HCT116 (cell line): ENCODE measurements around the gene BRI3BP. TPM values are rescaled to one million over a fixed set of nuclear protein-coding genes. Genes with fewer than 3 reads are reported as not detected.

Experiments
- ATAC-seq: fragments of 200-7000 bp; cut with Tn5 transposase; 2 replicates; pipeline ENCODE4 v1.9.1; 2020; ENCODE audit warnings: mild to moderate bottlenecking, moderate library complexity
- BruUV-seq: library from RNA; stranded (reverse); fragments of 400-500 nt; replicated peaks from 2 replicates; lab custom pipeline; 2021; lab: Mats Ljungman, UMichigan
- CTCF ChIA-PET: fragments of 300-600 bp; sonication (Branson Sonifier 250); formaldehyde crosslinking; loops from one replicate; lab custom pipeline; 2021; ENCODE audit warnings: antibody characterized with exemption; lab: Charles Lee
- POLR2A ChIA-PET: fragments of 300-600, 350-600 bp; sonication (Branson Sonifier 250); formaldehyde crosslinking; loops from one replicate; lab custom pipeline; 2021; ENCODE audit warnings: antibody characterized with exemption; lab: Charles Lee
- RAD21 ChIA-PET, 2 experiments: fragments of 300-600 bp; sonication (Branson Sonifier 250); formaldehyde crosslinking; loops; one replicate each; lab custom pipeline; 2023; ENCODE audit warnings: low total read pairs in 2 of 2; ENCODE audit not compliant: uncharacterized antibody in 2 of 2, unreplicated experiment in 2 of 2, low non-redundant PET in 1 of 2; lab: Charles Lee
- DNase-seq: peaks from one replicate; pipeline ENCODE4 v3.0.0-alpha.2; 2010; ENCODE audit warnings: low read depth, low spot score
- H2AFZ ChIP-seq: fragments of 200-600 bp; shearing (Covaris generic), sonication (generic); 2 replicates; pipeline ENCODE4 v1.6.1; 2017; ENCODE audit warnings: low read depth, mixed run types, mixed read lengths, antibody characterized with exemption, low read length; ENCODE audit not compliant: poor library complexity, severe bottlenecking
- H3K27ac ChIP-seq: 2 replicates; pipeline ENCODE4 v1.5.1; 2012; ENCODE audit warnings: low read depth, low read length
- H3K27me3 ChIP-seq: fragments of 200-600 bp; sonication (generic); 2 replicates; pipeline ENCODE4 v1.6.1; 2016; ENCODE audit warnings: mixed run types, low read length, mixed read lengths; ENCODE audit not compliant: insufficient read depth
- H3K36me3 ChIP-seq, 2 experiments: fragments of 200-500 bp in 1 of 2; fragments of 200-600 bp in 1 of 2; sonication (Bioruptor generic) in 1 of 2; sonication (generic) in 1 of 2; 2 replicates each; pipeline versions ENCODE4 v1.5.1 to v1.6.1; 2014 to 2016; ENCODE audit warnings: low read length in 2 of 2, inconsistent platforms in 1 of 2, mixed read lengths in 1 of 2, mixed run types in 1 of 2; ENCODE audit not compliant: insufficient read depth in 2 of 2, control insufficient read depth in 1 of 2
- H3K4me1 ChIP-seq, 2 experiments: fragments of 200-600 bp in 1 of 2; sonication (generic) in 1 of 2; 2 replicates each; pipeline versions ENCODE4 v1.5.1 to v1.6.1; 2012 to 2017; ENCODE audit warnings: low read length in 2 of 2, inconsistent platforms in 1 of 2, mild to moderate bottlenecking in 1 of 2, mixed read lengths in 1 of 2, mixed run types in 1 of 2, moderate library complexity in 1 of 2; ENCODE audit not compliant: insufficient read depth in 2 of 2, control insufficient read depth in 1 of 2
- H3K4me2 ChIP-seq: fragments of 200-600 bp; sonication (generic); 2 replicates; pipeline ENCODE4 v1.6.1; 2017; ENCODE audit warnings: mixed run types, low read length, mixed read lengths
- H3K4me3 ChIP-seq, 2 experiments: fragments of 200-600 bp in 1 of 2; sonication (generic) in 1 of 2; replicated peaks in 1 of 2; 2 replicates each; pipeline ENCODE4 v1.5.1; 2011 to 2016; ENCODE audit warnings: low read length in 2 of 2, control low read depth in 1 of 2, low read depth in 1 of 2, mild to moderate bottlenecking in 1 of 2, mixed read lengths in 1 of 2, mixed run types in 1 of 2
- H3K79me2 ChIP-seq: fragments of 200-600 bp; sonication (generic); 2 replicates; pipeline ENCODE4 v1.6.1; 2017; ENCODE audit warnings: mild to moderate bottlenecking, mixed run types, low read length, moderate library complexity, mixed read lengths; ENCODE audit not compliant: insufficient read depth
- H3K9ac ChIP-seq: fragments of 200-600 bp; sonication (generic); 2 replicates; pipeline ENCODE4 v1.6.1; 2016; ENCODE audit warnings: low read length, mixed read lengths
- H3K9me2 ChIP-seq: fragments of 200-600 bp; sonication (generic), shearing (Covaris generic); 2 replicates; pipeline ENCODE4 v1.6.1; 2017; ENCODE audit warnings: mixed run types, mild to moderate bottlenecking, moderate library complexity; ENCODE audit not compliant: insufficient read depth
- H3K9me3 ChIP-seq, 2 experiments: fragments of 200-500 bp in 1 of 2; fragments of 200-600 bp in 1 of 2; sonication (Bioruptor generic) in 1 of 2; sonication (generic) in 1 of 2; 2 replicates each; pipeline ENCODE4 v1.6.1; 2014 to 2017; ENCODE audit warnings: low read length in 2 of 2, mixed read lengths in 2 of 2, inconsistent platforms in 1 of 2, low read depth in 1 of 2, mild to moderate bottlenecking in 1 of 2, mixed run types in 1 of 2, moderate library complexity in 1 of 2; ENCODE audit not compliant: control insufficient read depth in 1 of 2, insufficient read depth in 1 of 2
- H4K20me1 ChIP-seq: fragments of 200-600 bp; sonication (generic), shearing (Covaris generic); 2 replicates; pipeline ENCODE4 v1.6.1; 2017; ENCODE audit warnings: mixed run types, mild to moderate bottlenecking, moderate library complexity; ENCODE audit not compliant: insufficient read depth
- CBX3 ChIP-seq: IDR thresholded peaks from 2 replicates; pipeline ENCODE4 v1.6.1; 2012; ENCODE audit warnings: low read depth
- ELF1 ChIP-seq: IDR thresholded peaks from 2 replicates; pipeline ENCODE4 v1.6.1; 2012; ENCODE audit warnings: low read depth, borderline replicate concordance
- EZH2 ChIP-seq: fragments of 200-600 bp; sonication (generic); IDR thresholded peaks from 2 replicates; pipeline ENCODE4 v1.6.1; 2017; ENCODE audit warnings: antibody characterized with exemption, mixed run types
- EZH2phosphoT487 ChIP-seq: fragments of 200-600 bp; IDR thresholded peaks from 2 replicates; pipeline ENCODE4 v1.6.1; 2018; ENCODE audit warnings: antibody characterized with exemption, borderline replicate concordance
- FOSL1 ChIP-seq: IDR thresholded peaks from 2 replicates; pipeline ENCODE4 v1.6.1; 2012; ENCODE audit warnings: low read depth
- JUND ChIP-seq: IDR thresholded peaks from 2 replicates; pipeline ENCODE4 v1.6.1; 2012
- MAX ChIP-seq: IDR thresholded peaks from 2 replicates; pipeline ENCODE4 v1.6.1; 2012
- POLR2AphosphoS5 ChIP-seq: IDR thresholded peaks from 2 replicates; pipeline ENCODE4 v1.6.1; 2011; ENCODE audit warnings: mild to moderate bottlenecking, low read depth, low read length, moderate library complexity
- RAD21 ChIP-seq: IDR thresholded peaks from 2 replicates; pipeline ENCODE4 v1.6.1; 2012; ENCODE audit warnings: low read depth, mild to moderate bottlenecking
- REST ChIP-seq: IDR thresholded peaks from 2 replicates; pipeline ENCODE4 v1.6.1; 2012; ENCODE audit warnings: low read depth
- SIN3A ChIP-seq: IDR thresholded peaks from 2 replicates; pipeline ENCODE4 v1.6.1; 2012; ENCODE audit warnings: low read depth
- SP1 ChIP-seq: IDR thresholded peaks from 2 replicates; pipeline ENCODE4 v1.6.1; 2012; ENCODE audit warnings: low read depth
- SRF ChIP-seq: IDR thresholded peaks from 2 replicates; pipeline ENCODE4 v1.6.1; 2012; ENCODE audit warnings: low read depth
- ZFX ChIP-seq: fragments of 450-650 bp; IDR thresholded peaks from 2 replicates; pipeline ENCODE4 v1.6.1; 2017
- ZNF274 ChIP-seq: fragments of 200-500 bp; sonication (Bioruptor generic); IDR thresholded peaks from 2 replicates; pipeline ENCODE4 v1.6.1; 2014; ENCODE audit warnings: mild to moderate bottlenecking, low read depth, low read length, inconsistent platforms
- intact Hi-C: fragments of 100-400 bp; cut with micrococcal nuclease; formaldehyde crosslinking; loops from 2 replicates; pipeline ENCODE4 v1.10.0; 2022
- total RNA-seq: library from RNA; stranded (reverse); gene quantifications from one replicate; pipeline ENCODE4 v1.2.1, GENCODE V29; 2021; ENCODE audit not compliant: unreplicated experiment

BRI3BP gene
- total RNA-seq, 1 experiment from 2014 or later = 40.1 TPM

GRCh38 chr12:125057708-125058107, 64.3 kb downstream of the BRI3BP start:
- CTCF ChIA-PET = no interaction called here
- H3K9me3 ChIP-seq = no peaks in the 10 kb centered on the region
- intact Hi-C loops = no loop called here

More at GRCh38 chr12:125057708-125058107, 64.3 kb downstream of the BRI3BP start:
- Histone ChIP-seq H3K4me1 (no peaks in the 10 kb centered on the region), H3K4me3 (no peak overlapping the region), H3K4me2 (no peak overlapping the region), H3K9ac (no peak overlapping the region), H3K27ac (no peak overlapping the region), H3K9me2 (no peaks in the 10 kb centered on the region), H3K36me3 (no peaks in the 10 kb centered on the region), H2AFZ (no peak overlapping the region), H3K79me2 (no peaks in the 10 kb centered on the region), H3K27me3 (no peaks in the 10 kb centered on the region), H4K20me1 (no peaks in the 10 kb centered on the region)
- RAD21 ChIA-PET = no interaction called here
- DNase-seq (no peak), ATAC-seq (no peak)
- no TSS peak for BruUV-seq
- POLR2A ChIA-PET = no interaction called here
- TF ChIP-seq EZH2phosphoT487 = no peak
- TF ChIP-seq ELF1 = no peak
- no peak for TF ChIP-seq EZH2
- no peak for TF ChIP-seq FOSL1
- no peak for TF ChIP-seq SRF
- no peak for TF ChIP-seq SIN3A
- no peak for TF ChIP-seq REST
- TF ChIP-seq CBX3 = no peak
- TF ChIP-seq ZNF274 = no peak
- no peak for TF ChIP-seq POLR2AphosphoS5
- no peak for TF ChIP-seq ZFX
- no peak for TF ChIP-seq MAX
- TF ChIP-seq SP1 = no peak
- TF ChIP-seq RAD21 = no peak
- TF ChIP-seq JUND = no peak
